ENCODE measurements around the gene RBM10.

Gene RBM10

DNA sequence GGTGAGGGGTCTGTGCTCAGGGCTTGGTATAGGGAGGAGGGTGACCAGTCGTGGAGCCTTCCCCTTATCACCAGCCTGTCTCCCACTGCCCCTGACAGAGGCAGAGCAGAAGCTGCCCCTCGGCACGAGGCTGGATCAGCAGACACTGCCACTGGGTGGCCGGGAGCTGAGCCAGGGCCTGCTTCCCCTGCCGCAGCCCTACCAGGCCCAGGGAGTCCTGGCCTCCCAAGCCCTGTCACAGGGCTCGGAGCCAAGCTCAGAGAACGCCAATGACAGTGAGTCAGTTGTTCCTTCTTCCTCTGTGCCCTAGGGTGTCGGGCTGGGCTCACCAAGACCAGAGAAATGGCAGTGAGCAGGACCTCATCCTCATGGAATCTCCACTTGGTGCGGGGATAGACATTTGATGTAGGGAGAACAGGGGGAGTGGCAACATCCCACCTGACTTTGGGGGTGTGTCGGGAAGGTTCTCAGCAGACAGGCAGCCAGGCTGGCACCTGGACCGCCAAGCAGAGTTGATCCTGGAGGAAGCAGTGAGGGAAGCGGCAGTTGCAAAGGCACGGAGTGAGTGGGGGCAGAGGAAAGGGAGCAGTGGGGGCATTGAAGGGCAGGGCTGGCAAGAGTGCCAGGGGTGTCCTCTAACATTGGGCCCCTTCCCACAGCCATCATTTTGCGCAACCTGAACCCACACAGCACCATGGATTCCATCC lies 34.4 kb downstream of the RBM10 start:
- Histone ChIP-seq H3K9ac (ENCODE audit: low read length) (no peak overlapping the region), H3K27me3 (ENCODE audit: control insufficient read depth in 1 of 2, insufficient read depth in 2 of 2, low read length in 2 of 2) (peaks cover 0 to 17% of the 10 kb centered on the region in 2 donors), H3K9me3 (ENCODE audit: low read length) (no peaks in the 10 kb centered on the region), H3K36me3 (ENCODE audit: insufficient read depth, low read length) (peaks cover 57% of the 10 kb centered on the region), H3K4me3 (ENCODE audit: low read depth in 1 of 2, low read length in 2 of 2) (no peak overlapping the region), H3K4me1 (ENCODE audit: insufficient read depth, low read length) (no peaks in the 10 kb centered on the region), H3K27ac (ENCODE audit: low read depth, low read length) (no peak overlapping the region)

- Histone ChIP-seq H3K9me3 (ENCODE audit: low read length) (no peaks in the 10 kb centered on the region), H3K27me3 (ENCODE audit: control insufficient read depth in 1 of 2, insufficient read depth in 2 of 2, low read length in 2 of 2) (peaks cover 0 to 17% of the 10 kb centered on the region in 2 donors), H3K36me3 (ENCODE audit: insufficient read depth, low read length) (peaks cover 56% of the 10 kb centered on the region), H3K9ac (ENCODE audit: low read length) (no peak overlapping the region), H3K27ac (ENCODE audit: low read depth, low read length) (no peak overlapping the region), H3K4me1 (ENCODE audit: insufficient read depth, low read length) (no peaks in the 10 kb centered on the region), H3K4me3 (ENCODE audit: low read depth in 1 of 2, low read length in 2 of 2) (no peak overlapping the region)
Observed at GRCh38 chrX:47179928-47180255, 34.9 kb downstream of the RBM10 start.

DNA sequence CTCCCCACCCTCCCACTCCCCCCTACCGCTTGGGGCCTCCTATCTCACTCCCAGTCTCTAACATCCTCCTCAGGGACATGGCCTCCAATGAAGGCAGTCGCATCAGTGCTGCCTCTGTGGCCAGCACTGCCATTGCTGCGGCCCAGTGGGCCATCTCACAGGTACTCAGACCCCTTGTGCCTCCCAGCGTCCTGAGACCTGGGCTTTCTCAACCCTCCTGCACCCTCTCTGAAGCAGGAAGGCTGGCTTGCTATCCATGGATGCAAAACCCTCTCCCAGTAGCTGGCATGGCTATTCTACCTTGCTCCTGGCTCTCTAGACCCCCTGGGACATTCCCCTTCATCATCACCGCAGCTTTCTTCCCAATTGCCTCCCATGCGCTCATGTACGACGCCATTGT lies 35.3 kb downstream of the RBM10 start:
- Histone ChIP-seq H3K36me3 (ENCODE audit: insufficient read depth, low read length) (peaks cover 52% of the 10 kb centered on the region), H3K9me3 (ENCODE audit: low read length) (no peaks in the 10 kb centered on the region), H3K4me1 (ENCODE audit: insufficient read depth, low read length) (no peaks in the 10 kb centered on the region), H3K27ac (ENCODE audit: low read depth, low read length) (no peak overlapping the region), H3K27me3 (ENCODE audit: control insufficient read depth in 1 of 2, insufficient read depth in 2 of 2, low read length in 2 of 2) (peaks cover 0 to 17% of the 10 kb centered on the region in 2 donors), H3K9ac (ENCODE audit: low read length) (no peak overlapping the region), H3K4me3 (ENCODE audit: low read depth in 1 of 2, low read length in 2 of 2) (no peak overlapping the region)

- Histone ChIP-seq H3K36me3 (ENCODE audit: insufficient read depth, low read length) (peaks cover 50% of the 10 kb centered on the region), H3K27ac (ENCODE audit: low read depth, low read length) (no peak overlapping the region), H3K4me3 (ENCODE audit: low read depth in 1 of 2, low read length in 2 of 2) (no peak overlapping the region), H3K9me3 (ENCODE audit: low read length) (no peaks in the 10 kb centered on the region), H3K4me1 (ENCODE audit: insufficient read depth, low read length) (no peaks in the 10 kb centered on the region), H3K9ac (ENCODE audit: low read length) (no peak overlapping the region), H3K27me3 (ENCODE audit: control insufficient read depth in 1 of 2, insufficient read depth in 2 of 2, low read length in 2 of 2) (peaks cover 0 to 17% of the 10 kb centered on the region in 2 donors)
Observed at GRCh38 chrX:47181301-47181700, 36.3 kb downstream of the RBM10 start.

- H3K4me1 ChIP-seq (ENCODE audit: insufficient read depth, low read length): no peaks in the 10 kb centered on the region
- H3K27me3 ChIP-seq (ENCODE audit: control insufficient read depth in 1 of 2, insufficient read depth in 2 of 2, low read length in 2 of 2): peaks cover 0 to 21% of the 10 kb centered on the region in 2 donors
- no peak overlapping the region for H3K4me3 ChIP-seq (ENCODE audit: low read depth in 1 of 2, low read length in 2 of 2)
- H3K9ac ChIP-seq (ENCODE audit: low read length): no peak overlapping the region
- no peak overlapping the region for H3K27ac ChIP-seq (ENCODE audit: low read depth, low read length)
- no peaks in the 10 kb centered on the region for H3K9me3 ChIP-seq (ENCODE audit: low read length)
- peaks cover 41% of the 10 kb centered on the region for H3K36me3 ChIP-seq (ENCODE audit: insufficient read depth, low read length)
Observed at GRCh38 chrX:47182106-47182700, 37.2 kb downstream of the RBM10 start.

- Histone ChIP-seq H3K27ac (ENCODE audit: low read depth, low read length) (no peak overlapping the region), H3K36me3 (ENCODE audit: insufficient read depth, low read length) (peaks cover 27% of the 10 kb centered on the region), H3K9ac (ENCODE audit: low read length) (no peak overlapping the region), H3K27me3 (ENCODE audit: control insufficient read depth in 1 of 2, insufficient read depth in 2 of 2, low read length in 2 of 2) (peaks cover 0 to 19% of the 10 kb centered on the region in 2 donors), H3K9me3 (ENCODE audit: low read length) (no peaks in the 10 kb centered on the region), H3K4me1 (ENCODE audit: insufficient read depth, low read length) (no peaks in the 10 kb centered on the region), H3K4me3 (ENCODE audit: low read depth in 1 of 2, low read length in 2 of 2) (no peak overlapping the region)
Observed at GRCh38 chrX:47184486-47184885, 39.5 kb downstream of the RBM10 start.

DNA sequence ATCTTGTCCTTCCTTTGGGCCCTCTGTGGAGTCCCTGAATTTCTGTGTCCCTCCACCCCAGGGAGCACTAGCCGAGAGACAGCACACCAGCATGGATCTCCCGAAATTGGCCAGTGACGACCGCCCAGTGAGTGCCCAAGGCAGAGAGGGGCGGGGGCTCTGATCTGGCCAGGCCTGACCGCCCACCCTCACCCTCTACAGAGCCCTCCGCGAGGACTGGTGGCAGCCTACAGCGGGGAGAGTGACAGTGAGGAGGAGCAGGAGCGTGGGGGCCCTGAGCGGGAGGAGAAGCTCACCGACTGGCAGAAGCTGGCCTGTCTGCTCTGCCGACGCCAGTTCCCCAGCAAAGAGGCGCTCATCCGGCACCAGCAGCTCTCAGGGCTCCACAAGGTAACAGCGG lies 40.2 kb downstream of the RBM10 start:
- Histone ChIP-seq H3K4me1 (ENCODE audit: insufficient read depth, low read length) (no peaks in the 10 kb centered on the region), H3K27ac (ENCODE audit: low read depth, low read length) (no peak overlapping the region), H3K4me3 (ENCODE audit: low read depth in 1 of 2, low read length in 2 of 2) (no peak overlapping the region), H3K9ac (ENCODE audit: low read length) (no peak overlapping the region), H3K36me3 (ENCODE audit: insufficient read depth, low read length) (peaks cover 23% of the 10 kb centered on the region), H3K9me3 (ENCODE audit: low read length) (no peaks in the 10 kb centered on the region), H3K27me3 (ENCODE audit: control insufficient read depth in 1 of 2, insufficient read depth in 2 of 2, low read length in 2 of 2) (peaks cover 0 to 27% of the 10 kb centered on the region in 2 donors)

- H3K36me3 ChIP-seq (ENCODE audit: insufficient read depth, low read length): peaks cover 22% of the 10 kb centered on the region
- no peaks in the 10 kb centered on the region for H3K4me1 ChIP-seq (ENCODE audit: insufficient read depth, low read length)
- no peak overlapping the region for H3K4me3 ChIP-seq (ENCODE audit: low read depth in 1 of 2, low read length in 2 of 2)
- H3K9me3 ChIP-seq (ENCODE audit: low read length): no peaks in the 10 kb centered on the region
- peaks cover 0 to 35% of the 10 kb centered on the region in 2 donors for H3K27me3 ChIP-seq (ENCODE audit: control insufficient read depth in 1 of 2, insufficient read depth in 2 of 2, low read length in 2 of 2)
- no peak overlapping the region for H3K27ac ChIP-seq (ENCODE audit: low read depth, low read length)
- no peak overlapping the region for H3K9ac ChIP-seq (ENCODE audit: low read length)
Observed at GRCh38 chrX:47186096-47186740, 41.2 kb downstream of the RBM10 start.

DNA sequence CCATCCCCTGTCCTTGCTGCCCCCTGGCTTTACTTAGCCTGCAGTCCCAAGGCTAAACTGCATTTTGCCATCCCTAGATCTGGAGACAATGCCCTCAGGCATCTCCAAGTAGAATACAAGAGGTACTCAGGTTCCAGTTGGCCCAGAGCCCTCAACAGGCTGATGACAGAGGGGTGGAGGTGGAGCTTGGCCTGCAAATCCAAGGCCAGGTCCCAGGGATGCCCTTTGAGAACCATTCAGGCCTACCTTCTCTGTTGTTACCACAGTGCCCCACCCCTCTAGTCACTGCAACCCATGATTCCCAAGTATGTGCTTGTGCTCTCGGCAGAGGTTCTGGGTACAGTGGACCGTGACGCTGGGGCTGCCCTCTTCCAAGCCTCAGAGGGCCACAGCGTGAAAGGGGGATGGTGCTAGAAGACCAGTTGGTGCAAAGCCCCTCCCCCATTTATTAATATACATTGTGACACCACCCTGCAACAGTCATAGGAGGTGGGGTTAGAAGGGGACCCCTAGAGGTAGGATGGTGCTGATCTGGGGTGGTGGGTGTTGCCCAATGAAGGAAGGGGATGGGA lies 42.2 kb downstream of the RBM10 start:
- H3K4me3 ChIP-seq (ENCODE audit: low read depth in 1 of 2, low read length in 2 of 2): no peak overlapping the region
- H3K4me1 ChIP-seq (ENCODE audit: insufficient read depth, low read length): no peaks in the 10 kb centered on the region
- peaks cover 0 to 28% of the 10 kb centered on the region in 2 donors for H3K27me3 ChIP-seq (ENCODE audit: control insufficient read depth in 1 of 2, insufficient read depth in 2 of 2, low read length in 2 of 2)
- no peak overlapping the region for H3K27ac ChIP-seq (ENCODE audit: low read depth, low read length)
- H3K9me3 ChIP-seq (ENCODE audit: low read length): no peaks in the 10 kb centered on the region
- H3K36me3 ChIP-seq (ENCODE audit: insufficient read depth, low read length): peaks cover 12% of the 10 kb centered on the region
- no peak overlapping the region for H3K9ac ChIP-seq (ENCODE audit: low read length)

- peaks cover 7% of the 10 kb centered on the region for H3K4me1 ChIP-seq (ENCODE audit: insufficient read depth, low read length)
Observed at GRCh38 chrX:47189906-47190305, 44.9 kb downstream of the RBM10 start.

DNA sequence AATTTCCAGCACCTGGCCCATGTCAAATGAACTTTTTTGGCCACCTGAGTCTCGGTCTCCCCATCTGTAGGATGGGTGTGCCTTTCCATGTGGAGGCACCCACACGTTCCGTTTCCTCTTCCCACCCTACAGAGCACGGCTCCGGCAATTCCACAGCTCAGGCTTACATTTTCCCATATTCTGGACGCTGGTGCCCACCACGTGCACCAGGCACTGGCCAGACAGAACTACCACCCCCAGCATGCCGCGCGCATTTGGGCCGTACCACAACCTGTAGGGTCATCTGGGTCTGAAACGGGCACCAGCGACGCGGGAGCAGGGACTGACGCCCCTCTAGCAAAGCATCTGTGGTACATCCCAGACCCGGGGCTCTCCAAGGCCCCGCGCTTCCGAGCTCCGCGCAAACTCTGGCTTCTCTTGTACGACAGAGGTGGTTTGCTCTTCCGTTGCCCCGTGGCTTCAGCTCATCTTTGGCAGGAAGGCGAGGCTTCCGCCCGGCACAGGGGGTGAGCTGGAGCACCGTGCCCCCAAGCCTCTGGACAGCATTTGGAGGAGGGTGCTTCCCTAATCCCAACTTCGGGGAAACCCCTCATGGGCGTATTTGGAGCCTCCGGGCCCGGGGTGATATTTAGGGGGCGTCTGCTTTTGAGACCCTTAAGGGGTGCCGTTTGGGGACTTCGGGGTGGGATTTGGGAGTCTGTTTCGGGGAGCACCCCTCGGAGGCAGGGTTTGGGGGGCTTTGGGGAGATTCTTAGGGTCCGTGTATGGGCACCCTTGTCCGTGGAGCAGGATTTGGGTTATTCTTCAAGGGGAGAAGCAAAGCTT lies 45.6 kb downstream of the RBM10 start:
- Histone ChIP-seq H3K36me3 (ENCODE audit: insufficient read depth, low read length) (peaks cover 2% of the 10 kb centered on the region), H3K4me1 (ENCODE audit: insufficient read depth, low read length) (peaks cover 14% of the 10 kb centered on the region), H3K4me3 (ENCODE audit: low read depth in 1 of 2, low read length in 2 of 2) (peak overlapping the region; percentile 11 to 72), H3K27me3 (ENCODE audit: control insufficient read depth in 1 of 2, insufficient read depth in 2 of 2, low read length in 2 of 2) (peaks cover 0 to 25% of the 10 kb centered on the region in 2 donors), H3K9me3 (ENCODE audit: low read length) (no peaks in the 10 kb centered on the region), H3K9ac (ENCODE audit: low read length) (peak overlapping the region; percentile 57), H3K27ac (ENCODE audit: low read depth, low read length) (peak overlapping the region; percentile 54)

More at GRCh38 chrX:47189906-47190305, 44.9 kb downstream of the RBM10 start:
- H3K9ac ChIP-seq (ENCODE audit: low read length): no peak overlapping the region
- peaks cover 3% of the 10 kb centered on the region for H3K36me3 ChIP-seq (ENCODE audit: insufficient read depth, low read length)
- no peaks in the 10 kb centered on the region for H3K9me3 ChIP-seq (ENCODE audit: low read length)
- peaks cover 0 to 25% of the 10 kb centered on the region in 2 donors for H3K27me3 ChIP-seq (ENCODE audit: control insufficient read depth in 1 of 2, insufficient read depth in 2 of 2, low read length in 2 of 2)
- no peak overlapping the region for H3K4me3 ChIP-seq (ENCODE audit: low read depth in 1 of 2, low read length in 2 of 2)
- H3K27ac ChIP-seq (ENCODE audit: low read depth, low read length): no peak overlapping the region
